Frontal cortex (tissue), 4 donors: Measurements from ENCODE around the gene PRAMEF18. TPM values are rescaled to one million over a fixed set of nuclear protein-coding genes. Genes with fewer than 3 reads are reported as not detected.
"Not testable (repeated sequence)": the region's sequence is repeated elsewhere in the genome, so short reads cannot be mapped to it uniquely, and the experiment has no call there.

Experiments
- DNase-seq, 2 donors: peaks; one replicate each; pipeline ENCODE4 v3.0.0; 2012; ENCODE audit warnings: low spot score in 2 of 2
- FAIRE-seq: peaks from 2 replicates; lab custom pipeline; 2012; peaks lifted over from hg19 to GRCh38; lab: Jason Lieb, UNC
- total RNA-seq: library from RNA; depleted of rRNA; stranded (reverse); fragments of >200 nt; gene quantifications from one replicate; pipeline ENCODE4 v1.2.3, GENCODE V29; 2014
- donor health status: control.
- donor health status: control.
- donor health status: control.

Gene PRAMEF18, protein sequence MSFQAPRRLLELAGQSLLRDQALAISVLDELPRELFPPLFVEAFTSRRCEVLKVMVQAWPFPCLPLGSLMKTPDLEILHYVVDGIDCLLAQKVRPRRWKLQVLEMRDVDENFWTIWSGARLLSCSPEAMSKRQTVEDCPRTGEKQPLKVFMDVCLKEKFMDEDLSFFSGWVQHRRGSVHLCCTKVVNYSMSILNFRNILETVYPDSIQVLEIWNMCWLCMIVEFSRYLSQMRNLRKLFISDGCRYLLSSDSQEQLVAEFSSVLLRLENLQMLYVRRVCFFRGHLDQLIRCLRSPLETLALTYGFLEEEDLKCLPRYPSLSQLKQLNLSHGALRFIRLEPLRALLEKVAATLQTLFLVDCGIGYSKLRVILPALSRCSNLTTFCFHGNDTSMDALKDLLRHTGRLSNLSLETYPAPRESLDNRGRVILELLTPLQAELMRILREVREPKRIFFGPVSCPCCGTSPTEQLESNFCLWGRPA
- total RNA-seq: not detected

DNA sequence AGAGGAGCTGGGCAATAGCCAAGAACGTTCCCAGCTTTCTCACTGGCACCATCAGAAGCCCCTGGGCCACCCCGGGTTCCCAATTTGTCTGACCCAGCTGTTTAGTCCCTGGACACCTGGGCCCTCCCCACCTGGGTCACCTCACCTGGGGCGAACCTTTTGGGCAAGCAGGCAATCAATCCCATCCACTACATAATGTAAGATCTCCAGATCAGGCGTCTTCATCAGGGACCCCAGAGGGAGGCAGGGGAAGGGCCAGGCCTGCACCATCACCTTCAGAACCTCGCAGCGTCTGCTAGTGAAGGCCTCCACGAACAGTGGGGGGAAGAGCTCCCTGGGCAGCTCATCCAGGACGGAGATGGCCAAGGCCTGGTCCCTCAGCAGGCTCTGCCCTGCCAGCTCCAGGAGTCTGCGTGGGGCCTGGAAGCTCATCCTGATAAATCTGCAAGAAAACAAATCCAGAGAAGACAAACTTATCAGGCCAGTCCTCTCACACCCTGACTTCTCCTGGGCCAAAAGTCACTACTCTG, at the start of gene PRAMEF18:
TSS of gene PRAMEF18 (minus strand) at position 480 of the 530 bp plus-strand sequence. CDS start at position 432, 48 bp downstream.
- DNase-seq: not testable (repeated sequence)

DNA sequence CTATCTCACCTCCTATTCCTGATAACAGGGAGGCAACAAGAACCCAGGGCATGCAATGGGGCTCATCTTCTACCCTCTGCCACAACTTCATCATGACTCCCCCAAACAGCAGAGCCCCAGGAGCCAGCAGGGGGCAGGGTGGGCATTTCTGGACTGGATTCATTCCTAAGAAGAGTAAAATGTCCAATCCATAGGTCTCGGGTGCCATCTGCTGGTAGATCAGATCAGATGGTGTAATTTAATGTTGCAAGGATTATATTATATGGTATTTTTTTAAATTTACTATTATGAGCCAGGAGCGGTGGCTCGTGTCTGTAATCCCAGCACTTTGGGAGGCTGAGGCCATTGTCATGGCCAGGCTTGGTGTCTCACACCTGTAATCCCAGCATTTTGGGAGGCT, 39.2 kb upstream of the PRAMEF18 start:
- FAIRE-seq, DNase-seq: not testable (repeated sequence)

More for the DNA sequence above, at the start of gene PRAMEF18:
- not testable (repeated sequence) for FAIRE-seq

DNA sequence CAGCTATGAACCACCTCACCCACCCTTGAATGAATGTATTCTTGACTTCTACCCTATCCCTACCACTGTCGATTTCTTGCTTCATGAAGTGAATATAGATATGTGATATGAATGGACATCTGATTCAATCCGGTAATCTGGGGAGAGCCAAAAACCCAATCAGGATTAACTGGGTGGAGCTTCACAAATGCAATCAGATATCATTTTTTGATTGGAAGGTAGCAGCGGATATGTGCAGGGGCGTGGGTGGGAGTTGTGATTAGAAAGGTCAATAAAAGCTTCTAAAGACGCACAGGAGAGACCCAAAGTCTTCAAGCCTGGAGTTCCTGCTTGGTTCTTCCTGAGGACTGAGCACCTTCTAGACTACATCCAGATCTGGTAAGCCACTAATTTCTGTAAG, 27.9 kb upstream of the PRAMEF18 start, which contains the start of gene PRAMEF5:
TSS of gene PRAMEF5 (plus strand) at position 301 of the 400 bp plus-strand sequence. CDS start 5,071 bp downstream, outside the sequence.
- not testable (repeated sequence) for FAIRE-seq, DNase-seq

DNA sequence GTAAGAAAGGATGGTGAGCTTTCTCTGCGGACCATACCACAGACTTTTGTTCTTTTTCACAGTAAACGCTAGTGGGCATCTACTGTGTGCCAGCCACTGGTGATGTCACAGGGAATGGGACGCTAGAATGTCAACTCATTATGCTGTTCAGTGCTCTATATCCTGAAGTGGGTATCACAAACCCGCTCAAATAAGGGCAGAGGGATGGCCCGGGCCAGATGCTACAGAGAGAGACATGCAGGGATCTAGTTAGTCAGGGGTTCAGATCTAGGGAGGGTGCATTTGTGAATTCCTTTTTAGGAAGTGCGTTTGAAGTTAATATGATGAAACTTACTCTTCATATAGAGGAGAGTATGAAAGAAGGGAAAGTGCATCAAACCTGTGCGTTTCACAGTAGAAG, 21.2 kb upstream of the PRAMEF18 start:
- not testable (repeated sequence) for FAIRE-seq, DNase-seq

DNA sequence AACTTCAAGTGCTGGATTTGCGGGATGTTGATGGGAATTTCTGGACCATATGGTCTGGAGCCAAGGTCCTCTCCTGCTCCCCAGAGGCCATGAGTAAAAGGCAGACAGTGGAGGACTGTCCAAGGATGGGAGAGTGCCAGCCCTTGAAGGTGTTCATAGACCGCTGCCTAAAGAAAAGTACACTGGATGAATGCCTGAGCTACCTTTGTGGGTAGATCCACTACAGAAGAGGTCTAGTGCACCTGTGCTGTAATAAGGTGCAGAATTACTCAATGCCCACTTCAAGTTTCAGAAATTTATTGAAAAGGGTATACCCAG, 20.6 kb upstream of the PRAMEF18 start:
- FAIRE-seq: not testable (repeated sequence)

DNA sequence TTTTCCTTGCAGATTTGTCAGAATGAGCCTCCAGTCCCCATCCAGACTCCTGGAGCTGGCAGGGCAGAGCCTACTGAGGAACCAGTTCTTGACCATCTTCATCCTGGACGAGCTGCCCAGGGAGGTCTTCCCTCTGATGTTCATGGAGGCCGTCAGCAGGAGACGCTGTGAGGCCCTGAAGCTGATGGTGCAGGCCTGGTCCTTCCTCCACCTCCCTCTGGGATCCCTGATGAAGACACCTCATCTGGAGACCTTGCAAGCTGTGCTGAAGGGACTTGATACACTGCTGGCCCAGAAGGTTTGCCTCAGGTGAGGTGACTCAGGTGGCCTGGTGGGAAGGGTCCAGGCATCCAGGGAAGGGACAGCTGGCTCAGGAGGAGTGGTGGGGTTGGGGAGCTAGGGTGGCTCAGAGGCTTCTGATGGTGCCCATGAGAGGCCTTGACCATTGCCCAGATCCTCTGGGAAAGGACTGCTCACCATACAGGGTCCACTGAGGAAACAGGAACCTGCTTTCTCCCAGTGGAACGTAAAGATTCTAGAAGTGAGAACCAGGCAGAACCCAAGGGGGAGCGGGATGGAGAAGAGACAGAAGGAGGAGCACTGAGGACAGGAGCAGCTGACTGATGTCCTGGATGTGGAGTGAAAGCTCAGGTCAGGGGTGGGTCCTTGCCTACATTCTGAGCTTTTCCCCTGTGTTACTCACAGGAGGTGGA, 20.0 kb upstream of the PRAMEF18 start:
- not testable (repeated sequence) for FAIRE-seq, DNase-seq

More for the DNA sequence above, 20.6 kb upstream of the PRAMEF18 start:
- not testable (repeated sequence) for DNase-seq

DNA sequence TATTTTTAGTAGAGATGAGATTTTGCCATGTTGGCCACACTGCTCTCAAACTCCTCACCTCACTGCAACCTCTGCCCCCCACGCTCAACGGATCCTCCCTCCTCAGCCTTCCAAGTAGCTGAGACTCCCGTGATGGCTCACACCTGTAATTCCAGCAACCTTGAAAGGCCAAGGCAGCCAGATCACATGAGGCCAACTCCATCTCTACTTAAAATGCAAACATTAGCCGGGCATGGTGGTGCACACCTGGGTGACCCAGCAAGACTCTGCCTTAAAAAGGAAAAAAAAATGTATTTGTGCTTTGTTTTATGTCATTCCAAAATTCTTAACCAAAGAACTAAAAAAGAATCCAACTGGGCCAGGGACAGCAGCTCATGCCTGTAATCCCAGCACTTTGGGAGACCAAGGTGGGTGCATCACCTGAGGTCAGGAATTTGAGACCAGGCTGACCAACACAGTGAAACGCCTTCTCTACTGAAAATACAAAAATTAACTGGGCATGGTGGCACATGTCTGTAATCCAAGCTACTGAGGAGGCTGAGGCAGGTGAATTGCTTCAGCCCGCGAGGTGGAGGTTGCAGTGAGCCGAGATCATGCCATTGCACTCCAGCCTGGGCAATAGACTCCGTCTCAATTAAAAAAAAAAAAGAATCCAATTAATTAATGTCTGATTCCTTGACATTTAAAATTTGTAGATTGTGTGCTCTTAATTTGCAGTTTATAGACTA, 17.7 kb upstream of the PRAMEF18 start:
- DNase-seq, FAIRE-seq: not testable (repeated sequence)

DNA sequence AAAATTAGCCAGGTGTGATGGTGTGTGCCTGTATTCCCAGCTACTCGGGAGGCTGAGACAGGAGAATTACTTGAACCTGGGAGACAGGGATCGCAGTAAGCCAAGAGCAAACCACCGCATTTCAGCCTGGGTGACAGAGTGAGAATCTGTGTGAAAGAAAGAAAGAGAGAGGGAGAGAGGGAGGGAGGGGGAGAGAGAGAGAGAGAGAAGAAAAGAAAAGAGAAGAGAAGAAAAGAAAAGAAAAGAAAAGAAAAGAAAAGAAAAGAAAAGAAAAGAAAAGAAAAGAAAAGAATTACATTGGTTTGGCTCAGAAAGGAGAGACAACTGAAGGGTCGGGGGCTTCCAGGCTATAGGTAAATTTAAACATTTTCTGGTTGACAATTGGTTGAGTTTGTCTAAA, 13.7 kb upstream of the PRAMEF18 start:
- DNase-seq, FAIRE-seq: not testable (repeated sequence)

DNA sequence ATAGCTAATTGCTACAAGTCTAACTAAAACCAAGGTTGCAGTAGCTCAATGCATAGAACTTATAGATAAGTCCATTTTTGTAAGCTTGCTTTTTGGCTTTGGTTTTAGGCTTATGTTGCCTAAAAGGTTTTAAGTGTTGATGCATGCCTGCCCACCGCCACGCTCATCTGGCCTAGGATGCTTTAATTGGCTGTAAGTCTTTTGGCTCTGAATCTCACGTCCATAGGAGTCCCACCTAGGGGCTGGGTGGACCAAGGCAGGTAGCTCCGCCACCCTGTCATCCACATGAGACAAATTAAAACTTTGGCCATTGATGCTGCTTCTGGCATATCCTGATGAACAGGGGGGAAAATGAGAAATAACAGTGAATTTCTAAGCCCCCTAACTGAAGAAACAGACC, 11.6 kb upstream of the PRAMEF18 start:
- not testable (repeated sequence) for DNase-seq, FAIRE-seq

DNA sequence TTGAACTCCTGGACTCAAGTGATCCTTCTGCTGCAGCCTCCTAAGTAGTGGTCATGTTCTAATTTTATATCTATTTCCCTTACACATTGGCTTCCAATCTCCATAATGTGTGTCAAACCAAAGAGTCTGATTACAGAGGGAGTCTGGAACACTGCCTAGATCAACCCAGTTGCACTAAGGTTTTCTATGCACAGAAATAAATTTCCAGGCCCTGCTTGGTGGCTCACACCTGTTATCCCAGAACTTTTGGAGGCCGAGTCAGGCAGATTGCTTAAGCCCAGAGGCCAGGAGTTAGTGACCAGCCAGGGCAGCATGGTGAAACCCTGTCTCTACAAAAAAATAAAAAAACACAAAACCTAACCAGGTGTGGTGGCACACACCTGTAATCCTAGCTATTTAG, 8.1 kb upstream of the PRAMEF18 start:
- not testable (repeated sequence) for DNase-seq, FAIRE-seq

DNA sequence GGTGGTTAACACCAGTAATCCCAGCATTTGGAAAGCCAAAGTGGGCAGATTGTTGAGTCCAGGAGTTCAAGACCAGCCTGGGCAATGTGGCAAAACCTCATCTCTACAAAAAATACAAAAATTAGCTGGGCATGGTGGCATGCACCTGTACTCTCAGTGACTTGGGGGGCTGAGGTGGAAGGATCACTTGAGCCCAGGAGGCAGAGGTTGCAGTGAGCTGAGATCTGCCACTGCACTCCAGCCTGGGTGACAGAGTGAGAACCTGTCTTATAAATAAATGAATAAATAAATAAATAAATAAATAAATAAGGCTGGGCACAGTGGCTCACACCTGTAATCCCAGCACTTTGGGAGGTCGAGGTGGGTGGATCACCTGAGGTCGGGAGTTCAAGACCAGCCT, 6.1 kb upstream of the PRAMEF18 start:
- not testable (repeated sequence) for DNase-seq, FAIRE-seq

DNA sequence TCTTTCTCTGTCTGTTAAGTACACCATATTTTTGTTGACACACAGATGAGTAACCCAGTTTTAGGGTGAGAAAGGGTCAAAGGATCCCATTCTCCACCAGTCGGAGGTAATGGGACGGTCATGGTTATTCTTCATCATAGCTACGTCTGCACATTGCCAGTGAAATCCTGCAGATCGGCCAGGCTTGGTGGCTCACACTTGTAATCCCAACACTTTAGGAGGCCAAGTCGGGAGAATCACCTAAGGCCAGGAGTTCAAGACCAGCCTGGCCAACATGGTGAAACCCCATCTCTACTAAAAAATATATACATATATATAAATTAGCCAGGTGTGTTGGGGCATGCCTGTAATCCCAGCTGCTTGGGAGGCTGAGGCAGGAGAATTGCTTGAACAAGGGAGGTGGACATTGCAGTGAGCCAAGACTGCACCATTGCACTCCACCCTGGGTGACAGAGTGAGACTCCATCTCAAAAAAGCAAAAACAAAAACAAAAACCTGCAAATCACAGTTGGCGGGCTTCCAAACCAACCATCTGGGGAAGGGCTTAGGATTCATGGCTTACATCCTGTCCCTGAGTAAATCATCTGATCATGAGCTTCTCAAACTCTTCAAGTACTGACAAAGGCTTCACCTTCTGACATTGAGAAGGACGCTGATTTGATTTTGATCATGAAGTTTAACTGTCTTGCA, 5.3 kb upstream of the PRAMEF18 start:
- not testable (repeated sequence) for FAIRE-seq

DNA sequence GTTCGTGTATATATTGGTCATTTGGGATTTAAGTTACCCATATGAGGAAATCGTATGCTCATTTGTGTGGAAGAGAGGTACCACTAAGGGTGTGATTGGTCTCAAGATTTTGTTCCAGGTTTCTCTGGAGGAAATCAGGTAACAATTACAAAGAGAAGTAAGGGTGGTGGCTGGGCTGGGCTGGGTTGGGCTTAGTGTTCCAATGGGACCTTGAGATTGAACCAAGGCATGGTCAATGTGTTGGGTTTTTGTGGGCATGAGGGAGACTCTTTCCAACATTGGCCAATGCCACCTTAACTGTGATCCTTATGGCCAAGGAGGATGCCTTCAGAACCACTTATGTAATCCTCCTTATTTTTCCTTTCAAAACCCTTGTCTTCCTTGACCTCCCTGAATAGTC, 4.6 kb upstream of the PRAMEF18 start:
- not testable (repeated sequence) for DNase-seq, FAIRE-seq

More for the DNA sequence above, 5.3 kb upstream of the PRAMEF18 start:
- not testable (repeated sequence) for DNase-seq

DNA sequence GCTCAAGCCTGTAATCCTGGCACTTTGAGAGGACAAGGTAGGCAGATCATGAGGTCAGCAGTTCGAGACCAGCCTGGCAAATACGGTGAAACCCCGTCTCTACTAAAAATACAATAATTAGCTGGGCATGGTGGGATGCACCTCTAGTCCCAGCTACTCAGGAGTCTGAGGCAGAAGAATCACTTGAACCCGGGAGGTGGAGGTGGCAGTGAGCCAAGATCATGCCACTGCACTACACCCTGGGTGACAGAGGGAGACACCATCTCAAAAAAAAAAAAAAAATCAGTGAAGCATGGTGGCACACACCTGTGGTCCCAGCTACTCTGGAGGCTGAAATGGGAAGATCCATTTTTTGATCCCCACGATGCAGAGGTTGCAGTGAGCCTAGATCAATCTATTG, 4.1 kb upstream of the PRAMEF18 start:
- not testable (repeated sequence) for FAIRE-seq, DNase-seq

DNA sequence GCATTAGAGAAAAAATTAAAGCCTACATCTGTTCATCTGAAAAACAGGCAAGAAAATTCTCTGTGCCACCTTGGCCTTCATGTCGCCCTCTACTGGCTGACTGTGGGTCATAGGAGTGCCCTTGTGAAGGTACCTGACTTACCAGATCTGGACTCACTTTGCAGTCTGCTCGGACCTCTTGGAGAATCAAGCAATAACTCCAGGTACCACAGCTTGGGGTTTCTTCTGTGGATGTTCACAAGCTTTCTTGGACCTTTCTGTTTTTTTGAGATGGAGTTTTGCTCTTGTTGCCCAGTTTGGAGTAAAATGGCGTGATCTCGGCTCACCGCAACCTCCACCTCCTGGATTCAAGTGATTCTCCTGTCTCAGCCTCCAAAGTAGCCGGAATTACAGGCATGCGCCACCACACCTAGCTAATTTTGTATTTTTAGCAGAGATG, 2.4 kb upstream of the PRAMEF18 start:
- FAIRE-seq (no peak), DNase-seq (no peak)

DNA sequence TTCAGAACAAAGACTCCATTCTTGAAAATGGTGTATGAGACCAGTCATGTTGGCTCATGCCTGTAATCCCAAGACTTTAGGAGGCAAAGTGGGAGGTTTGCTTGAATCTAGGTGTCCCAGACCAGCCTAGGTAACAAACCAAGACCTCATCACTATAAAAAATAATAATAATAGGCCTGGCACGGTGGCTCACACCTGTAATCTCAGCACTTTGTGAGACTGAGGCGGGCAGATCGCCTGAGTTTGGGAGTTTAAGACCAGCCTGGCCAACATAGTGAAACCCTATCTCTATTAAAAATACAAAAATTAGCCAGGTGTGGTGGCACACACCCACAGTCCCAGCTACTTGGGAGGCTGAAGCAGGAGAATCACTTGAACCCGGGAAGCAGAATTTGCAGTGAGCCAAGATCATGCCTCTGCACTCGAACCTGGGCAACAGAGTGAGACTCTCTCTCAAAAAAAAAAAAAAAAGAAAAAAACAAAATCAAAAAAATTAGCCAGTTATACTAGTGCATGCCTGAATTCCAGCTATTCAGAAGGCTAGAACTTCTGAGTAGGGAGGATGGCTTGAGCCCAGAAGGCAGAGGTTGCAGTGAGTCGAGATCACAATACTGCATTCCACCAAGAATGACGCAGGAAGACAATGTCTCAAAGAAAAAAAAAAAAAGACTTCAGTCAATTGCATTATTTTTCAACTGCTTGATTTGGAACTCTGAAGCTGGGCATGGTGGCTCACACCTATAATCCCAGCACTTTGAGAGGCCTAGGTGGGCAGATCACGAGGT, 1.5 kb upstream of the PRAMEF18 start:
- not testable (repeated sequence) for DNase-seq, FAIRE-seq

DNA sequence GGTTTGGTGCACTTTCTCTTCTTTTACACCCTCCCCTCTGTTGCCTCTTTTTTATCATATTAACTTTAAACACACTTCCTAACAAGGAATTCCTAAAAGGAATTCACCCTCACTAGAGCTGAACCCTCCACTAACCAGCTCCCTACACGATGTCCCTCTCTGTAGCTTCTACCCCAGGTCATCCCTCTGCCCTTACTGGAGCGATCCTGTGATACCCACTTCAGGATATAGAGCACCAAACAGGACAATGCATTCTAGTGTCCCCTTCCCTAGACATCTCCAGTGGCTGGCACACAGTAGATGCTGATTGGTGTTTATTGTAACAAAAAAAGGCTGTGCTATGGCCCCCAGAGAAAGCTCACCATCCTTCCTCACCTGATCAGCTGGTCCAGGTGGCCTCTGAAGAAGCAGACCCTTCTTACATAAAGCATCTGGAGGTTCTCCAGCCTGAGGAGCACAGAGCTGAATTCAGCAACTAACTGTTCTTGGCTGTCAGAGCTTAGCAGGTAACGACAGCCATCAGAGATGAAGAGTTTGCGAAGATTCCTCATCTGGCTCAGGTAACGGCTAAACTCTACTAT, 1.4 kb downstream of the PRAMEF18 start:
- no peak for DNase-seq
- no peak for FAIRE-seq

DNA sequence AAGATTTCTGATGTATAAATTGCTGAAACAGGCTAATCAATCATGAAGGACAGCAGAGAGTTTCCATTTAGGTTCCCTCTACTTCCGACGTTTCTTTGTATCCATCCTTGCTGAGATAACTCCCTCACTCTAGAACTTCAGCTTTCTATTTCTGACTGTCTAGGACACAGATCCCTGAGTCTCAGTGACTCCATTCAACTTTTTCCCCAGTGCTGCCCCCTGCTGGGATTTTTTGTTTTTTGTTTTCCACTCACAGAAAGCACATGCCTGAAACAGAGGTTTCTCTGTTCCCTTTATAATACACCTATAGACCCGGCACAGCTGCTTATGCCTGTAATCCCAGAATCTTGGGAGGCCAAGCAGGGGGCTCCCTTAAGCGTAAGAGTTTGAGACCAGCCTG, 3.2 kb downstream of the PRAMEF18 start:
- FAIRE-seq: not testable (repeated sequence)

More for the DNA sequence above, 3.2 kb downstream of the PRAMEF18 start:
- not testable (repeated sequence) for DNase-seq
